ENCODE results near the gene CYTH3.

Gene CYTH3

DNA sequence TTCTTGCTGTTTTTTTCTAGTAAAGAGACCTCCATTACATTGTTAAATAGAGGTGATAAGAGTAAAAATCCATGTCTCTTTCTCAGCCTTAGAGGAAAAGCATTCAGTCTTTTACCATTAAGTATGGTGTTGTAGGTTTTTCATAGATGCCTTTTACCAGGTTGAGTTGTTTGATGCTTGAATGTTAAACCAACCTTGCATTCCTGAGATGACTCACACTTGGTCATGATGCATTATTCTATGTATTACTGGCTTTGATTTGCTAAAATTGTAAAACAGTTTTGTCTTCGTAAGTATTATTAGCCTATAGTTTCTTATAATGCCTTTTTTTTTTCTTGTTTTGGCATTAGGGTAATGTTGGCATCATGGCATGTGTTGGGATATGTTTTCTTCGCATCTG lies 151.3 kb downstream of the CYTH3 start:
- TF ChIP-seq, protein P1, sequence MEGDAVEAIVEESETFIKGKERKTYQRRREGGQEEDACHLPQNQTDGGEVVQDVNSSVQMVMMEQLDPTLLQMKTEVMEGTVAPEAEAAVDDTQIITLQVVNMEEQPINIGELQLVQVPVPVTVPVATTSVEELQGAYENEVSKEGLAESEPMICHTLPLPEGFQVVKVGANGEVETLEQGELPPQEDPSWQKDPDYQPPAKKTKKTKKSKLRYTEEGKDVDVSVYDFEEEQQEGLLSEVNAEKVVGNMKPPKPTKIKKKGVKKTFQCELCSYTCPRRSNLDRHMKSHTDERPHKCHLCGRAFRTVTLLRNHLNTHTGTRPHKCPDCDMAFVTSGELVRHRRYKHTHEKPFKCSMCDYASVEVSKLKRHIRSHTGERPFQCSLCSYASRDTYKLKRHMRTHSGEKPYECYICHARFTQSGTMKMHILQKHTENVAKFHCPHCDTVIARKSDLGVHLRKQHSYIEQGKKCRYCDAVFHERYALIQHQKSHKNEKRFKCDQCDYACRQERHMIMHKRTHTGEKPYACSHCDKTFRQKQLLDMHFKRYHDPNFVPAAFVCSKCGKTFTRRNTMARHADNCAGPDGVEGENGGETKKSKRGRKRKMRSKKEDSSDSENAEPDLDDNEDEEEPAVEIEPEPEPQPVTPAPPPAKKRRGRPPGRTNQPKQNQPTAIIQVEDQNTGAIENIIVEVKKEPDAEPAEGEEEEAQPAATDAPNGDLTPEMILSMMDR (IDR thresholded peaks at IDR 0.05) = no peak
- intact Hi-C loops (cut with DNase I; ENCODE audit: low total_unique reads) = no loop called here
- DNase-seq = no peak
- H3K27me3 ChIP-seq = no peaks in the 10 kb centered on the region
- no peak overlapping the region for H3K4me3 ChIP-seq
- H3K27ac ChIP-seq = no peak overlapping the region
- peaks cover 0 to 5% (median 0%) of the 10 kb centered on the region in 3 donors for H3K9me3 ChIP-seq
- no peaks in the 10 kb centered on the region for H3K4me1 ChIP-seq
- peaks cover 61 to 83% (median 80%) of the 10 kb centered on the region in 3 donors for H3K36me3 ChIP-seq

DNA sequence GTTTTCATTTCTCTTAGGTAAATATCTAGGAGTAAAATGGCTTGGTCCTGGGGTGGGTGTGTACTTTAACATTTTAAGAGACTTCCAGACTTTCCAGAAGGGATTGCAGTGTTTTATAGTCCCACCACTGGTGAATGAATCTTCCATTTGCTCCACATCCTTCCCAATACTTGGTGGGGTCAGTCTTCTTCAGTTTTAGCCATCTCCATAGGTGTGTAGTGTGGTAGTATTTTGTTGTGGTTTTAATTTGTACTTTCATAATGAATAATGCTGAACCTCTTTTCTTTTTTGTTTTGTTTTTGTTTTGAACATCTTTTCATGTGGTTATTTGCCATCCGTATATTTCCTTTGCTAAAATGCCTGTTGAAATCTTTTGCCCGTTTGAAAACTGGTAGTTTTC lies 154.9 kb downstream of the CYTH3 start:
- Histone ChIP-seq H3K27me3 (no peaks in the 10 kb centered on the region), H3K36me3 (peaks cover 56 to 93% (median 78%) of the 10 kb centered on the region in 3 donors), H3K4me3 (no peak overlapping the region), H3K27ac (no peak overlapping the region), H3K4me1 (no peaks in the 10 kb centered on the region), H3K9me3 (peaks cover 0 to 5% (median 0%) of the 10 kb centered on the region in 3 donors)
- TF ChIP-seq, protein P1 (IDR thresholded peaks at IDR 0.05) = no peak
- no peak for DNase-seq
- intact Hi-C loops (cut with DNase I; ENCODE audit: low total_unique reads) = no loop called here

DNA sequence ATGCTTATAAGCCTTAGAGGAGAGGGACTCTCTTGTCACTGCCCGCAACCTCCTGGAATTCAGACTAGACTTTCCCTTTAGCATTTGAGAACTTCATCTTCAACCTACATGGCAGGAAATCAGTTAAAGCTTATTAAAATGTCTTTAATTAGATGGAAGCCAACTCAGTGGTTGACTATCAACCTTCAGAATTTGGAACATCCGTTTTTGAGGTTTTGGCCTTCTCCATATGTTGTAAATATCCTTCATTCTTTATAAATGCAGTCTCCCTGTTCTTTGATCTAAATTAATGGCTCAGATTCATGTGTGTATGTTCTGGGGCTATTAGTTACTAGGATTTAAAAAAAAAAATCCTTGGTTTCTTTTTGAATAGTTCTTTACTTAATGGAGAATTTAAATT lies 156.2 kb downstream of the CYTH3 start:
- intact Hi-C loops (cut with DNase I; ENCODE audit: low total_unique reads) = no loop called here
- TF ChIP-seq, protein P1 (IDR thresholded peaks at IDR 0.05) = no peak
- Histone ChIP-seq H3K9me3 (peaks cover 0 to under 1% (median 0%) of the 10 kb centered on the region in 3 donors), H3K4me1 (no peaks in the 10 kb centered on the region), H3K27me3 (no peaks in the 10 kb centered on the region), H3K4me3 (no peak overlapping the region), H3K36me3 (peaks cover 42 to 88% (median 73%) of the 10 kb centered on the region in 3 donors), H3K27ac (no peak overlapping the region)
- DNase-seq = no peak
